MM.1S (cell line): ENCODE data around the gene CLCC1.

Experiments used
- EZH2 ChIP-seq: fragments of 300-600 bp; sonication (generic); optimal IDR thresholded peaks from 2 replicates; pipeline ENCODE3; 2017; ENCODE audit warnings: low read depth, mild to moderate bottlenecking, antibody characterized with exemption, low read length, mixed read lengths
- TF ChIP-seq, protein P1 (sequence below): fragments of 300-600 bp; sonication (generic); IDR thresholded peaks from 2 replicates; pipeline ENCODE4 v1.5.1; 2016; ENCODE audit warnings: antibody characterized with exemption, low read length, mixed read lengths

DNA sequence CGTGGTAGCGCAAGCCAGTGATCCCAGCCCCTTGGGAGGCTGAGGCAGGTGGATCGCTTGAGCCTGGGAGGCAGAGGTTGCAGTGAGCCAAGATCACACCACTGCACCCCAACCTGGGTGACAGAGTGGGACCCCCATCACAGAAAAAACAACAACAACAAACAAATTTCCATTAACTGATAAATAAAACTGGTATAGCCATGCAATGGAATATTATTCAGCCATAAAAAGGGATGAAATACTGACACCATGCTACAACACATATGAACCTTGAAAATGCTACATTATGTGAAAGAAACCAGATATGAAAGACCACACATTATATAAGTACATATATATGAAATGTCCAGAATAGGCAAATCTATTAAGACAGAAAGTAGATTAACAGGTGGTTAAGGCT, 12.0 kb downstream of the CLCC1 start:
- TF ChIP-seq, protein P1, sequence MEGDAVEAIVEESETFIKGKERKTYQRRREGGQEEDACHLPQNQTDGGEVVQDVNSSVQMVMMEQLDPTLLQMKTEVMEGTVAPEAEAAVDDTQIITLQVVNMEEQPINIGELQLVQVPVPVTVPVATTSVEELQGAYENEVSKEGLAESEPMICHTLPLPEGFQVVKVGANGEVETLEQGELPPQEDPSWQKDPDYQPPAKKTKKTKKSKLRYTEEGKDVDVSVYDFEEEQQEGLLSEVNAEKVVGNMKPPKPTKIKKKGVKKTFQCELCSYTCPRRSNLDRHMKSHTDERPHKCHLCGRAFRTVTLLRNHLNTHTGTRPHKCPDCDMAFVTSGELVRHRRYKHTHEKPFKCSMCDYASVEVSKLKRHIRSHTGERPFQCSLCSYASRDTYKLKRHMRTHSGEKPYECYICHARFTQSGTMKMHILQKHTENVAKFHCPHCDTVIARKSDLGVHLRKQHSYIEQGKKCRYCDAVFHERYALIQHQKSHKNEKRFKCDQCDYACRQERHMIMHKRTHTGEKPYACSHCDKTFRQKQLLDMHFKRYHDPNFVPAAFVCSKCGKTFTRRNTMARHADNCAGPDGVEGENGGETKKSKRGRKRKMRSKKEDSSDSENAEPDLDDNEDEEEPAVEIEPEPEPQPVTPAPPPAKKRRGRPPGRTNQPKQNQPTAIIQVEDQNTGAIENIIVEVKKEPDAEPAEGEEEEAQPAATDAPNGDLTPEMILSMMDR: no peak
- no peak for TF ChIP-seq EZH2
